AML-193 (cell line): ENCODE results near the gene PRSS21.

ENCODE experiments used
- DNase-seq, 2 experiments: peaks; one replicate each; lab custom pipeline; 2025; lab: John Stamatoyannopoulos, UW

Gene PRSS21

GRCh38 chr16:2867987-2868789 lies 51.2 kb downstream of the PRSS21 start:
- peak; percentile 85 to 89 for DNase-seq
